NCI-H2029 (cell line): ENCODE data around the gene CNTNAP3B.
"Not testable (repeated sequence)": the region's sequence is repeated elsewhere in the genome, so short reads cannot be mapped to it uniquely, and the experiment has no call there.

Source experiments
- DNase-seq: peaks from one replicate; lab custom pipeline; 2025; lab: John Stamatoyannopoulos, UW

CNTNAP3B gene

GRCh38 chr9:42129073-42129729 lies at the start of gene CNTNAP3B:
CNTNAP3B (minus strand) TSS chr9:42129426; CDS start chr9:42129094, 332 bp downstream.
- not testable (repeated sequence) for DNase-seq

DNA sequence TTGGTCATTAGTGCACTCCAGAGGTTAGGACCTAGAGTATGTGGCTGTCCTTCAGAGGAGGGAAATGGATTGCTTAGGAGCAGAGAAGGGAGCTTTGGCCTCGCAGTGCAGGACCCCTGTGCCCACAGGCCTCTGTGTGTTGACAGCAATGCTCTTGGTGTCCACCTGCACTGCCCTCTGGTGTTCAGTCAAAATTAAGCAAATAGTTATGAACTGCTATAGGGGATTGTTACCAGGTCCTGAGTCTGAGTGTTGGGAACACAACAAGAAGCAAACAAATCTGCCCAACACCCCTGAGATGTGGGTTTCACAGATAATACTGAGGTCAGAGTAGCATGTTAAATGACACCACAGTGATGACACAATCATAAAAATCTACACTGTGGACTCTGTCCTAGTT lies 31.1 kb upstream of the CNTNAP3B start:
- DNase-seq = not testable (repeated sequence)

DNA sequence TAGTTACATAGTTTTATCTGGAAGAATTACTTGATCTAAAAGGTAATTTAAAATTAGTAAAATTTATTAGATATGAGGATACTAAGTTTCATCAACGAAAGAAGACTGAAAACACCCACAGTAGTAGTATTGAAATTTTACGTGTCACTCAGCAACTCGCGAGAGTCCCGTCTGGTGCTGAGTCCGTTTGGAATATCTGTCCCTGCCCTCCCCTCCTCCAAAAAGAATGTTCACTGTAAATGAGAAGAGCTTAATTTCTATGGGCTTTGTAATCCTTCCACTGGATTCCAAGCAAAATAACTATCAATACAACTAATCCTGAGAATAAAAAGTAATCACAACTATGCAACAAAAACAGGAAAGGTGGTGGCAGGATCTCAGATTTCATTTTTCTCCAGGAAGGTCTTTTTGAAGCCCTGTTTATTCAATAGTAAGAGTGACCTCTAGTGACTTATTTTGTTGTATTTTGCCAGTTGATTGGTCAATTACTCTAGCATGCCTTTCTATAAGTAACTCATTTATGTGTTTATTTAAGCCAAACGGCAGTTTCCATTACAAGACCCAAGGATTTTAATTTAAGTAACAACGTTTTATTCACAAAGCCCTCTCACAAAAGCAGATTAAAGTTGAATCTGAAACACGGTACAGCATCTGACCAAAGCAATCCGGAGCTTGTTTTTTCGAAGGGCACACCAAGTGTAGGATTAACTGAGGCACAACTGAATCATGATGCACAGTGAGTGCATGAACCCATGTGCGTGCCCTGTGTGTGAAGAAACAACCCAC lies 2.0 kb downstream of the CNTNAP3B start:
- DNase-seq = not testable (repeated sequence)

GRCh38 chr9:42121007-42121406 lies 8.2 kb downstream of the CNTNAP3B start:
- DNase-seq = not testable (repeated sequence)

- DNase-seq = not testable (repeated sequence)
Observed at GRCh38 chr9:42095929-42096328, 33.3 kb downstream of the CNTNAP3B start.

- DNase-seq = not testable (repeated sequence)
Observed at GRCh38 chr9:42084559-42084952, 44.7 kb downstream of the CNTNAP3B start.

GRCh38 chr9:42083877-42084558 lies 45.2 kb downstream of the CNTNAP3B start:
- not testable (repeated sequence) for DNase-seq

GRCh38 chr9:42080376-42080775 lies 48.9 kb downstream of the CNTNAP3B start:
- DNase-seq = not testable (repeated sequence)

- DNase-seq = not testable (repeated sequence)
Observed at GRCh38 chr9:42074868-42075267, 54.4 kb downstream of the CNTNAP3B start.

- DNase-seq = not testable (repeated sequence)
Observed at GRCh38 chr9:42071026-42071425, 58.2 kb downstream of the CNTNAP3B start.

DNA sequence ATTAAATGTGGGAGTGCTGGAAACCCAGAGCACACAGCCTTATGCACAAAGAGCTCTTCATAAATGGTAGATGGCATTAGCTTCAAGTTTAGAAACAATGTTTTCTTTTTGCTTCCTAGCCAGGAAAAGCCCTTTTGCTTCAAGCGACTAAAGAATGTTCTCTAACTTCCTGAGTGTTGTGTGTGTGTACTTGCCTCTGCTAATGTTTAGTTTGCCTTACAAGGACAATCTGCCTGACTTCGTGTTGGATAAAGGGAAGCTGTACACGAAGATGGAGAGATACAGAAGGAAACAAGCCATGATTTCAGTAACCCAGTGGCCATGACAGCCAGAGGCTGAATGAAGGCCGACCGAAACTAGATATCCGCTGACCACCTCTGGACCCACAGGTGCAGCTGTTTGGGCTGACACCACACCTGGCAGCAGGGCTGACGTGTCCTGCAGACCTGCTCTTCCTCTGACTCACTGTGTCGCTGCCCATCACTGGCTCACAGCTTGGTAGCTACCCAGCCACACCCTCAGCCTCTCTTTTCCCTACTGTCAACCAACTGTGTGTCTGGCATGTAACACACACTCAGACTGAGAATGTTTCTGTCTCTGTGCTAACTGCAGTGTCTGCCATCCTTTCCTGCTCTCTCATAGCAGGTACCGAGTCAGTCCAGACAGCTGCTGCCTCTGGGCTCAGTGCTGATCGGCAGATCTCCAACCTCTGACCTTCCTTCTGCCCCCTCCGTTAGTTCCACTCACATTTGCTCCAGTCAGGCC lies 59.0 kb downstream of the CNTNAP3B start:
- DNase-seq = not testable (repeated sequence)

GRCh38 chr9:42053874-42054273 lies 75.4 kb downstream of the CNTNAP3B start:
- not testable (repeated sequence) for DNase-seq

GRCh38 chr9:42050701-42051100 lies 78.5 kb downstream of the CNTNAP3B start:
- not testable (repeated sequence) for DNase-seq

DNA sequence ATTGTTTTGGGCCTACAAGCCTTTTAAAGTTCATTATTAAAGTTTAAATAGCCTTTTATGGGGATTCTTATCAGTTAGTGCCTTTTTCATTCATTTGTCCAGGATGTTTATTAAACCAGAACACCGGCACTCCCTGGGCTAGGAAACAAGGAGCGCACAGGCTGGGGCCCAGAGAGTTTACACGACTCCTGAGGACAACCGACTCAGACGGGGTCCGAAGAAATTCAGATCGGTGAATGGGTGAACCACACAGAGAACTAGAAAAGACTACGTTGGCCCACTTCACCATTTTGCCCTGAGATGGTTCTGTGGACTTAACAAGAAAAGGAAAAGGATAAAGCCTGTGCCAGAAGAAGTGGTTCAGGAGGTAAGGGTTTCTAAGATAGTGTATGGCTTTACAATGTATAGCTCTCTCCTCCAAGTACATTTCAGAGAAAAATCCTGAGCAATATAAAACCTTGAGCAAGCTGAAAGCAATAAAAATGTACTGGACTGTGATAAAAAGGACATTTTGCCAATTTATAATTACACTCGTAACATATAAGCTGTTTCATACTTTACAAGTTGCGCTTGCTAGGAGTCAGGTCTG lies 84.7 kb downstream of the CNTNAP3B start:
- not testable (repeated sequence) for DNase-seq

DNA sequence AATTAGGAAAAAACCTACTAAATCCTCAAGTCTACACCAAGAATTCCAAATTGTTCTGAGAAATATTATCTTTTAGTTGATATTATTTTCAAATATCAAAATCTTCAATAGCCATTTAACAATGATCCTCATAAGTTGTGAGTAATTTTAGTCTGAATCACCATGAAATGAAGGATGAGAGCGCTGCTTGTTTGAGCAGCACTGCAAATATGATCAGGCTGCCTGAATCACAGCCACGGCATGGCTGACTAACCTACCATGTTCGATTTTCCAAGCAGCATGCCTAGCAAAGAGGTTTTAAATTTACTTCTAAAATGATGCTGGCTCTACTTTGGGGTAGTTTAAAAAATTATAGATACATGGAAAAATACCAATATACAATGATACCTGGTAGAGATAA lies 95.7 kb downstream of the CNTNAP3B start:
- not testable (repeated sequence) for DNase-seq

- not testable (repeated sequence) for DNase-seq
Observed at GRCh38 chr9:42020639-42021038, 108.6 kb downstream of the CNTNAP3B start.

DNA sequence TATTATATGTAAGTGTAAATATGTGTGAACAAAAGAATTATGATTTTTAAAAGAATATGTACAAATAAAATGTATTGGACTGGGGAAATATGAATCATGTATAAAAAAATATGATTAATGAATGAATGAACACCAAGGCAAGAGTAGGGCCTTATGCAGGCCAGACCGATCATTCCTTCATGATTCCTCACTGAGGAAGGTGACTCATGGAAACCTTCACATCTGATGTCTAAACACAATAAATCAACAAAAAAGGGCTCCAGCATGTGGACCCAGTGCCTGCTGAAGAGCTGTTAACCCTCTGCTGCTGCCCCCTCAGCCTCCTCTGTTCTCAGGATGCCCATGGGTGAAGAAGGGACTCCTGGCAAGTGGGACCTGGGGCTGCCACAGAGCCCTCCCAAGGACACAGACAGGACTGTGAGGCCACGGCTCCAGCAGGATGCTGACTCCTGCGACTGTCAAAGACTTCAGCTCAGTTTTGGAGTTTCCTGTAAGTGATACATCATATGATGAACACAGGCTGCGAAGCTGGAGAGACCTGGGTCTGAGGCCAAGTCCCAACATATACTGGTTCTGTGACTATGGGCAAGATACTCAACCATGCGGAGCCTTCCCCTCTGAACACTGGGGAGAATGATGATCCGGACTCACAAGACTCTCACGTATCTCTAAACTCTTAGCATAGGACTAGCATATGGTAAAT lies 110.9 kb downstream of the CNTNAP3B start:
- DNase-seq = not testable (repeated sequence)

DNA sequence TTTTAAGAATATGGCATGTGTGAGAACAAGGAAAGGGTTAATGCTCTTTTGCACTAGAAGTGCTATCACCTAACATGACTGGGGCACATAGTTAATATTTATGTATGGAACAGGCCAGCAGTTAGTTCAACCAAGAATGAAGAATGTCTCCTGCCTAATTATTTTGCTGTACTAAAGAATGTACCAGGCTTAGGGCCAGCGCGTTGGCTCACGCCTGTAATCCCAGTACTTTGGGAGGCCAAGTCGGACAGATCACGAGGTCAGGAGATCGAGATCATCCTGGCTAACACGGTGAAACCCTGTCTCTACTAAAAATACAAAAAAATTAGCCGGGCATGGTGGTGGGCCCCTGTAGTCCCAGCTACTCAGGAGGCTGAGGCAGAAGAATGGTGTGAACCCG lies 114.9 kb downstream of the CNTNAP3B start:
- DNase-seq = not testable (repeated sequence)

DNA sequence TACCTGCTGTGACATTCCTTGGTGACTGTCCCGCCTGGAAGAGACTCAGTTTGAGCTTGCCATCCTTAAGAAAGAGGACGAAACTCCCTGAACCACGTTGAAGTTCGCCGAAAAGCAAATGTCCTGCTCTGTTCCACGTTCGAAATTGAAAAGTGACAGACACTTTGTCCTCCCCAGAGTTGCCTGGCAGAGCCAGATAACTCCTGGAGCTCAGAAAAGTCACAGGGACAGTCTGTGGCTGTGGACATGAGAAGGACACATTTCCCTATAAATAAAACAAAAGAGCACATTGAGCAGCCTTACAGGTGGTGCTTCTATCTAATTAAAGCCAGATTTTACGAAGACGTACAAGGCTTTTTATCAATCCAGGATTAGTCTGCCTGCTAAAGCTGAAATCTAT lies 137.6 kb downstream of the CNTNAP3B start:
- DNase-seq = not testable (repeated sequence)

GRCh38 chr9:41980271-41980670 lies 149.0 kb downstream of the CNTNAP3B start:
- not testable (repeated sequence) for DNase-seq
